GM23338 (cell line): Measurements from ENCODE around the gene OPN3.

Experiments
- CTCF ChIP-seq, 2 experiments: fragments of 200-600 bp in 1 of 2; sonication (generic) in 1 of 2; conservative IDR thresholded peaks; 2 replicates each; pipeline versions ENCODE4 v1.5.1 to v1.6.1; 2016 to 2017; ENCODE audit warnings: antibody characterized with exemption in 2 of 2, low read depth in 2 of 2, mild to moderate bottlenecking in 2 of 2, moderate library complexity in 1 of 2
- EZH2 ChIP-seq: fragments of 200-600 bp; sonication (generic); IDR thresholded peaks from one replicate; pipeline ENCODE4 v1.8.0; 2017; ENCODE audit warnings: antibody characterized with exemption, mild to moderate bottlenecking, low read depth; ENCODE audit not compliant: unreplicated experiment
- EZH2phosphoT487 ChIP-seq: fragments of 200-600 bp; sonication (generic); IDR thresholded peaks from one replicate; pipeline ENCODE4 v1.8.1; 2018; ENCODE audit warnings: antibody characterized with exemption; ENCODE audit not compliant: unreplicated experiment
- REST ChIP-seq: IDR thresholded peaks from one replicate; pipeline ENCODE4 v1.6.1; 2018; ENCODE audit warnings: antibody characterized with exemption; ENCODE audit not compliant: unreplicated experiment

DNA sequence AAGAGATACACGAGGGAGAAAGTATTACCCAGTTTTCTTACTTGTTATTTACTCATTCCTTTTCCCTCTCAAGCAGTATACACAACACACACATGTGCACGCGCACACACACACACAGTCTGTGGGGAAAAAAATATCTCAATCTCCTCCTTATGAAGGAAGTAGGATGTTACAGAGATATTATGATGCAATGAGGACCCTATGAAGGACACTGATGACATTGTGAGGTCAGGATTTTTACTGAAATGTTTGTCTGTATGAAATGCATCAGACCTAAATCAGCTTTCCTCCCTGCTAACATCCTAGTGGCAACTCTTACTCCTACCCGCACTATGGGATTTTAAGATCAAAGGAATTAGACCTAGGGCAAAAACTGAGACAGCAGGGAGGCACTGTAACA is 11.8 kb upstream of the OPN3 start, which contains the start of gene WDR64:
- TF ChIP-seq CTCF (conservative IDR thresholded peaks at IDR 0.05; ENCODE audit: low read depth in 2 of 2): no peak
- TF ChIP-seq EZH2phosphoT487: no peak
- TF ChIP-seq EZH2: no peak
- TF ChIP-seq REST: no peak
